GM12873 (cell line): ENCODE results near the gene GRID1.

Experiments used
- TF ChIP-seq, protein P1 (sequence below): IDR thresholded peaks from 2 replicates; pipeline ENCODE4 v1.5.1; 2012; ENCODE audit warnings: low read depth, mild to moderate bottlenecking, moderate library complexity, low read length, control low read depth; ENCODE audit not compliant: insufficient read depth; ENCODE audit errors: missing control alignments

GRID1 gene

DNA sequence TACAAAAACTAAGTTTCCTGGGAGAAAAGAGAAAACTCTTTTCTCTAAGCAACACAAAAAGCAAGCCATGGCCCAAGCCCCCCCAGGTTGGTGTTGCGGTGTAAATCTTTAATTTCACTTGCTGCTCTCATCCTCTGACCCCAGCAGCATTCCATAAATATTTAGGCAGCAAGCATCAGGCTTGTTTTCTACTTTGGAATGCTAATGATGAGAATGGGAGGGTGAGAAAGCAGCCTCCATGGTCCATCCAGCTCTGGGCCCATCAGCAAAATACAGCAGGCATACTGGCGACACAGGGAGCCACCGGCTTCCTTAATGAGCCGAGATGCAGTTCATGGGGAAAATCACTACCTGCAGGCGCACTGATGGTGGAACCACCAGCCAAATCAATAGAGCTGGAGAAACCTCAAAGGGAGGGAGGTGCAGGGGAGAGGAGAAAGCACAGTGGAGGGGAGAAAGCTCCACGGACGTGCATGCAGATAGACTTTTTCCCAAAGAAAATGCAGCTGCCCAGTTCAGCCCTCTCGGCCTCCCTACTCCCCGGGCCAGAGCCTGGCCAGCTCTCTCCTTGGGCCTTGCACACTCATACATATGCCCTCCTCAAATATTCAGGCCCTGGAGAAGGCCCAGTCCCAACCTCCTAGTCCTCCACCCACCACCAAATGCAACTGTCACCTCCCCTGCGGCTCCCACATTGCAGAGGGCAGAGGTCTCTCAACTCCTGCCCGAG lies 131.9 kb downstream of the GRID1 start:
- TF ChIP-seq, protein P1, sequence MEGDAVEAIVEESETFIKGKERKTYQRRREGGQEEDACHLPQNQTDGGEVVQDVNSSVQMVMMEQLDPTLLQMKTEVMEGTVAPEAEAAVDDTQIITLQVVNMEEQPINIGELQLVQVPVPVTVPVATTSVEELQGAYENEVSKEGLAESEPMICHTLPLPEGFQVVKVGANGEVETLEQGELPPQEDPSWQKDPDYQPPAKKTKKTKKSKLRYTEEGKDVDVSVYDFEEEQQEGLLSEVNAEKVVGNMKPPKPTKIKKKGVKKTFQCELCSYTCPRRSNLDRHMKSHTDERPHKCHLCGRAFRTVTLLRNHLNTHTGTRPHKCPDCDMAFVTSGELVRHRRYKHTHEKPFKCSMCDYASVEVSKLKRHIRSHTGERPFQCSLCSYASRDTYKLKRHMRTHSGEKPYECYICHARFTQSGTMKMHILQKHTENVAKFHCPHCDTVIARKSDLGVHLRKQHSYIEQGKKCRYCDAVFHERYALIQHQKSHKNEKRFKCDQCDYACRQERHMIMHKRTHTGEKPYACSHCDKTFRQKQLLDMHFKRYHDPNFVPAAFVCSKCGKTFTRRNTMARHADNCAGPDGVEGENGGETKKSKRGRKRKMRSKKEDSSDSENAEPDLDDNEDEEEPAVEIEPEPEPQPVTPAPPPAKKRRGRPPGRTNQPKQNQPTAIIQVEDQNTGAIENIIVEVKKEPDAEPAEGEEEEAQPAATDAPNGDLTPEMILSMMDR: no peak

- TF ChIP-seq, protein P1: no peak
Observed at GRCh38 chr10:86234107-86234506, 132.5 kb downstream of the GRID1 start.

DNA sequence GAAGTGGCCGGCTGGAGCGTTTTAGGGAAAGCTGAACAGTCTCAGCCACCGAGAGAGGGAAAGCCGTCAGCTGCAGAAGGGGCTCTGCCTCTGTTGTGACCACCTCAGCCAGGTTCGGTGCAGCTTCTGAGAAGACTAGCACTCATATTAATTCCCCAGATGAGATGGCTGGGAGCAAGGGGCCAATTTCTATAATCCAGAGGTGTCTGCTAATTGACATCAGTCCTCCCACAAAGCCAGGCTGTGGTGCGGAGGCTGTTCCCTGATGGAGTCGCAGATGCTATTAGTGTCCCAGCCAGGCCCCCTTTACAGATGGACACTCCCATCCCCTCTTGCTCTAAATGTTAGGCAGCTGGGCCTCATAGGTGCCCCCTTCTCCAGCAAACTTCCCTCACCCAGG lies 133.5 kb downstream of the GRID1 start:
- TF ChIP-seq, protein P1: no peak

- TF ChIP-seq, protein P1: no peak
Observed at GRCh38 chr10:86232644-86233043, 134.0 kb downstream of the GRID1 start.

GRCh38 chr10:86231796-86232560 lies 134.6 kb downstream of the GRID1 start:
- TF ChIP-seq, protein P1: no peak

GRCh38 chr10:86230557-86231180 lies 135.9 kb downstream of the GRID1 start:
- TF ChIP-seq, protein P1: no peak

DNA sequence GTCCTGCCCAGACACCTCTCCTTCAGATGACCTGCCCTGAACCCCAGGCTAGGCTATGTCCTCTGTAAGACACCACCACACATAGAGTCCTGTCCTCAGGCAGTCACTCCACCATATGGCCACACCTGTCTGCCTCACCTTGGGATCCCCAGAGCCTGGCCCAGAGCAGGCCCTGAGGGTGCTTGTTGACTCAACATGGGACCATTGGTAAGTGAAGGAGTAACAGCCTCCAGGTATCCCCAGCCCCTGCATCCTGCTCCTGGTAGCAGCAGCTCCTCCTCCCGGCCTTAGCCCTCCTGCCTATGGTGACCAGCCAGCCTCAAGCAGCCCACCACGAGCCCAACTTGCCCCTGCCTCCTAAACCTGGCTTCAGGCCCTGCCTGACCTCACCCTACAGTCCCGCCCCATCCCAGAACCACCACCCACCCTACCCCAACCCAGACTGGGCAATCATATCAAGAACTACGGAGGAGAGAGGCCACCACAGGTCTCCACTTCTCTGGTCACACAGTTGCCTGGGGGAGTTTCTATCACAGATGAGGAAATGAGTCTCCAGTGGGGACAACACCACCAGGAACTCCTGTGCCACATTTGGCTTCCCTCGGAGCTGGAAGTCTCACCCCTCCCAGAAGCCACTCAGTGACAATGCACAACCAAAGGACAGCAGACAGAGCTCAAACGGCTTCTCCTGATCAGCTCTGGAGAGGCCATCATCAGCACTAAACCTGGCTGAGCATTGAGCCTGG lies 136.6 kb downstream of the GRID1 start:
- TF ChIP-seq, protein P1: no peak
